Measurements from ENCODE around the gene DISC1.
A peak's percentile ranks its signal among the peaks of the same experiment; 100 is the strongest.

DISC1 gene

DNA sequence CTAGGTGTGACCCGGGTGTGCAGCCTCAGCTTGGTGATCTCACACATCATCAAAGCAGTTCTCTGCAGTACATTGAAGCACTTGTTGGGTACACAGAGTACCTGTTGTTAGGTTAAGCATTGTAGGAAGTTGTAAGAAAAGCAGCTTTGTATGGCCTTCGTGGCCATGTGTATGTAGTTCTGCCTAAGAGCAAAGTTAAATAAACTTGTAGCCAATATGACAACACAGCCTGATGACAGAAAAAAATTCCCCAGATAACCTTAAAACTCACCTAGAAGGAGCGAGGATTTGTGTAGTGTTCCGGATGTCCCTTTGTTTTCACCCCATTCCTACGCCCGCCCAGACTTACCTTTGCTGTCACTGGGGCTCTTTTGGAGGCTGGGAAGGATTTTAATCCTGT is 48.0 kb downstream of the DISC1 start:
- DNase-seq = no peak

DNA sequence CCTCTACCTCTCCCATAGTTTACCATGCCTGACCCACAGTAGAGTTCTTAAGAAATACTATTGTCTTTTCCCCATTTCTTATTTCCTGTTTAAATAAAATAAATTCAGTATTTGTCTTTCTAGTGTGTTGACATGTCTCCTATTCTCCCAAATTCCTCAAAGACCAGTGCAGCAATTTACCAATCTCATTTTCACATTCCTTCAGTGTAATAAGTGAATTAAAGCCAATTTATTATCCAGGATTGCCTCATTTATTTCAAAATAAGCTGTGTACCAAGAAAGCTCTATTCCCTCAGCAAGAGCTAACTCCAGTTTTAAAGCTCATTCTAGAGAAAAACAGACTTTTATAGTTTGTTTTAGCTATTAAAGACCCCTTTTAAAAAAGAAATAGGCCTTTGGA is 49.9 kb downstream of the DISC1 start:
- DNase-seq = no peak

DNA sequence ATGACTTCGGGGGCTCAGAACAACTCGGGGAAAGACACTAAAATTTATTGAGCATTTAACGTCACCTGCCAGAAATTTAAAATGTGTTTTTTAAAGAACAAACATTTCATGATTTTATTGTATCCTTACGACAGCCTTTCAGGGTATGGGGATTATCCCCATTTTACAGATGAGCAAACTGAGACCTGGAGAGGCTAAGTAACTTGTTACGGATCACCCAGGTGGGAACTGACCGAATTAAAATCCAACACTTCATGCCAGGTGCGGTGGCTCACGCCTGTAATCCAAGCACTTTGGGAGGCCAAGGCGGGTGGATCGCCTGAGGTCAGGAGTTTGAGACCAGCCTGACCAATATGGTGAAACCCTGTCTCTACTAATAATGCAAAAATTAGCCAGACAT is 50.9 kb downstream of the DISC1 start:
- DNase-seq = no peak

GRCh38 chr1:231678011-231678432 is 51.4 kb downstream of the DISC1 start:
- DNase-seq = no peak

GRCh38 chr1:231679109-231679508 is 52.5 kb downstream of the DISC1 start:
- DNase-seq = no peak

- no peak for DNase-seq
Observed at GRCh38 chr1:231681006-231681405, 54.4 kb downstream of the DISC1 start.

GRCh38 chr1:231682779-231683178 is 56.2 kb downstream of the DISC1 start:
- no peak for DNase-seq

DNA sequence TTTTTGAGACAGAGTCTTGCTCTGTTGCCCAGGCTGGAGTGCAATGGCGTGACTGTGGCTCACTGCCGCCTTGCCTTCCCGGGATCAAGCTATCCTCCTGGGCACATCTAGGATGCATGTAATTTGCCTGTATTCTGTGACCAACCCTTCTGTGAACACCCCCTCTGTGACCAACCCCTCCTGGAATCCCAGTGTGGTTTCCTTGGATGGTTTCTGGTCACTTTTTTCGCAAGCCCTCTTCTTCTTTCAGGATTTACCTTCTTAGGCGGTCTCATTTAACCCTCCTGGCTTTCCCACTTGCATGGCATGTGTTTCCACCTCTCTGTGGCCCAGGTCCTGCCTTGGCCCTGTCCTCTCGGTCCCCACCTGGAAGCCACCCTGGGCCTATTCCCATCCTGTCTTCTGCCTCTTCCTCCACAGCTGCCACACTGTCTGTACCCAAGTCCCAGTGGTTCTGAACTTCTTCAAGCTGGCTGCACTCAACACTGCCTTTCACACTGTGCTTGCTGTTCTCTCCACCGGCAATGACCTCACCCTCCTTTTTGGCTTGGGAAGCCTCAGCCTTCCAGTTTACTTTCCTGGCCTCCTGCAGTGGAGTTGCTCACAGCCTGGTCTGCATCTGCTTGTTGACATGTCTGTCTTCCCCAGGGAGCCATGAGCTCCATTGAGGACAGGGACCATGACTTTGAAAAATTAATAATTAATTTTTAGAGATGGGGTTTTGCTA is 57.0 kb downstream of the DISC1 start:
- DNase-seq = no peak

- peak; percentile 47 for DNase-seq
Observed at GRCh38 chr1:231684356-231685244, 58.0 kb downstream of the DISC1 start.

- no peak for DNase-seq
Observed at GRCh38 chr1:231686384-231686783, 59.8 kb downstream of the DISC1 start.

DNA sequence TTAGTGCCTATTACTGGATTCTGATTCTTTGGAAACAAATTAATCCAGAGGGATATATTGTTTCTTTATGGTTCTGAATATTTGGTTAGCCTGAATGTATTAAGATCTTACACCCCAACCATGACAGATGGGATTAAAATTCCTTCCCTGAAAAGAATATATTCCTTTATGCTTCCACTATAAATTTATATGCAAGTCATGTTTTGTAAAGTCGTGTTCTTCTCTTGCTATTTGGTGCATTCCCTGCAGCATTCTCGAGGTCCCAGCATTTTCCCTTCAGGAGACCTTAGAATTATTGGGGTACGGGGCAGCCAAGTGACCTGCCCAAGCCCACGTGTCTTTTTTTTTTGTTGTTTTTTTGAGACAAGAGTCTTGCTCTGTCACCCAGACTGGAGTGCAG is 62.4 kb downstream of the DISC1 start:
- no peak for DNase-seq

DNA sequence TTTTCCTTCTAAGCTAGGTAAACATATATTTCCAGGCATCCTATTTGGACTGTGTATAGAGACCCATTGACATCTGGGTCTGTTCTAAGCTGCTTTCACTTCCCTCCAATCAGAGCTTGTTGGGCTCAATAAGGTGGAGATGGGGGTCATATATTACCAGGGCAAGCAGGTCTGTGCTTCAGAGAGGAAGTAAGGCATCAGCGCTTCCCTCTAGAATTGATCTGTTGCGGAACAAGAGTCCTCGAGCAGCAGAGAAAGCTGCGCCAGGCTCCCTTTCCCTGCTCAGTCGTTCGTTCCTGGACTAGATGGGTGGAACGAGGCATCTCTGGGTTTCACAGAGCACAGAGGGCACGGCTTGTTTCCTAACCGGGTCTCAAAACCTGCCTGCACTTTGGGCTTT is 63.5 kb downstream of the DISC1 start:
- DNase-seq = peak; percentile 53

- DNase-seq = no peak
Observed at GRCh38 chr1:231691618-231692259, 65.1 kb downstream of the DISC1 start.

- no peak for DNase-seq
Observed at GRCh38 chr1:231693361-231694074, 66.9 kb downstream of the DISC1 start.

- DNase-seq = no peak
Observed at GRCh38 chr1:231694075-231694431, 67.5 kb downstream of the DISC1 start.

- no peak for DNase-seq
Observed at GRCh38 chr1:231694465-231695077, 68.0 kb downstream of the DISC1 start.

- DNase-seq = no peak
Observed at GRCh38 chr1:231695439-231696255, 69.1 kb downstream of the DISC1 start.

DNA sequence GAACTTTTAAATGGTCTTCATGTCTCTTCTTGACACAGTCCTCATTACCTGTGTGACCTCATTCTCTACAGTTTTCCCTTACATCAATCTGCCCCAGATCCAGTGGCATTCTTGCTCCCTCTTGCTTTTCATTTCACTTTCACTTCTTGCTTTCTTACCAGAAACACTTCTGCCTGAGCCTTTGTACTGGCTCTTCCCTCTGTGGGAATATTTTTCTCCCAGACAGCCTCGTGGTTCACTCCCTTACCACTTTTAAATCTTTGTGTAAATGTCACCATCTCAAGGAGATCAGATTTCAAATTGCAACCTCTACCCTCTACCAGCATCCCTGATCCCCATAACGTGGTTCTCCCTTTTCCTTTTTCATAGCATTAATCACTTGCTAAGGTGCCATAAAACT is 73.2 kb downstream of the DISC1 start:
- DNase-seq = no peak

GRCh38 chr1:231701306-231701705 is 74.7 kb downstream of the DISC1 start:
- no peak for DNase-seq

DNA sequence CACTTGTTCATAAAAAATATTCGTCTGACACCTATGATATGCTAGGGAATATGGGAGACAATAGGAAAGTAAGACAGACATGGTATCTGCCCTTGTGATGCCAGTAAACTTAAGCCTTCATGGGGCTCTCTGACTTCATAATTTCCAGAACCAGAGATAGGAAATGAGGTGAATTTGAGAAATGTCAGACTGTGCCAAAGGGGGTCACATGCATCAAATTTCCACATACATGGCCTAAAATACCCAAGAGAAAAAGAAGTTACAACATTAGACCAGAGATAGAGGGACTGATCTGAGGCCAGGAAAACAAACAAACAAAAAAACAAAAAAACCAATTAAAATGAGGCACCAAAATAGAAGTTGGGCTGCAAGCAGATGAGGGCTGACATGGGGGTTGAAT is 75.7 kb downstream of the DISC1 start:
- DNase-seq = no peak

- DNase-seq = no peak
Observed at GRCh38 chr1:231702804-231703203, 76.2 kb downstream of the DISC1 start.
